ENCODE results near the gene TBC1D24.

The TBC1D24 gene

DNA sequence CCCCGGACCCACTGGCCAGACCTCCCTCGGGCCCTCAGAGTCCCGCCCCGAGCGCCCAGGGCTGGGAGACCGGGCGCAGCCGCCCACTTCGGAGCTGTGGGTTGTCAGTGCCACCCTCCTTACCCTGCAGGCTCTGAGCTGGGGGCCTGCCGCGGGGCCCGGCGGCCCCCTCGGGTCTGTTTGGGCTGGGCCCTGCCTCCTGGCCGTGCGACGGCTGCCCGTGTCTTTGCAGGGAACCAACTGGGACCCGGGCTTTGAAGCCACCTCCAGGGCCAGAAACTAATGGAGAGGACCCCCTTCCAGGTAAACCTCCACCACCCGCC lies 14.6 kb upstream of the TBC1D24 start:
- DNase-seq (ENCODE audit: low read depth, low spot score): no peak
- peaks cover 26% of the 10 kb centered on the region for H3K36me3 ChIP-seq (ENCODE audit: control insufficient read depth, insufficient read depth, low read length)
- no peaks in the 10 kb centered on the region for H3K9me3 ChIP-seq (ENCODE audit: control insufficient read depth, insufficient read depth, low read length)
- H3K27ac ChIP-seq (ENCODE audit: low read length): no peak overlapping the region
- peak overlapping the region; percentile 82 for H3K4me3 ChIP-seq (ENCODE audit: low read length)
- H3K4me1 ChIP-seq (ENCODE audit: control insufficient read depth, insufficient read depth, low read length): peaks cover 9% of the 10 kb centered on the region; the same call in 1 of the 2 replicates
- no peaks in the 10 kb centered on the region for H3K27me3 ChIP-seq (ENCODE audit: control insufficient read depth, insufficient read depth, low read length)
- WGBS (ENCODE audit: insufficient coverage, insufficient read length): no CpG with 5 or more reads among the region's 20 CpGs

DNA sequence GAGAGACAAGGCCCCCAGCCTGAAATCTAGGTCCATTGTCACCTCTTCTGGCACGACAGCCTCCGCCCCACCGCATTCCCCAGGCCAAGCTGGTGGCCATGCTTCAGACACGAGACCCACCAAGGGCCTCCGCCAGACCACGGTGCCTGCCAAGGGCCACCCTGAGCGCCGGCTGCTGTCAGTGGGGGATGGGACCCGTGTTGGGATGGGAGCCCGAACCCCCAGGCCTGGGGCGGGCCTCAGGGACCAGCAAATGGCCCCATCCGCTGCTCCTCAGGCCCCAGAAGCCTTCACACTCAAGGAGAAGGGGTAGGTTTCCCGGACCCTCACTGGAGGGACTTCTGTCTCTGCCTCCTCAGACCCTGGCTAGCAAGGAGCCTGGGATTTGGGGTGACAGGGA lies 14.0 kb upstream of the TBC1D24 start:
- Histone ChIP-seq H3K9me3 (ENCODE audit: control insufficient read depth, insufficient read depth, low read length) (no peaks in the 10 kb centered on the region), H3K4me3 (ENCODE audit: low read length) (peak overlapping the region; percentile 82; the same call in 1 of the 2 replicates), H3K36me3 (ENCODE audit: control insufficient read depth, insufficient read depth, low read length) (peaks cover 20% of the 10 kb centered on the region), H3K27me3 (ENCODE audit: control insufficient read depth, insufficient read depth, low read length) (no peaks in the 10 kb centered on the region), H3K4me1 (ENCODE audit: control insufficient read depth, insufficient read depth, low read length) (peaks cover 9% of the 10 kb centered on the region; the same call in 1 of the 2 replicates), H3K27ac (ENCODE audit: low read length) (no peak overlapping the region)
- no CpG with 5 or more reads among the region's 13 CpGs for WGBS (ENCODE audit: insufficient coverage, insufficient read length)
- no peak for DNase-seq (ENCODE audit: low read depth, low spot score)

DNA sequence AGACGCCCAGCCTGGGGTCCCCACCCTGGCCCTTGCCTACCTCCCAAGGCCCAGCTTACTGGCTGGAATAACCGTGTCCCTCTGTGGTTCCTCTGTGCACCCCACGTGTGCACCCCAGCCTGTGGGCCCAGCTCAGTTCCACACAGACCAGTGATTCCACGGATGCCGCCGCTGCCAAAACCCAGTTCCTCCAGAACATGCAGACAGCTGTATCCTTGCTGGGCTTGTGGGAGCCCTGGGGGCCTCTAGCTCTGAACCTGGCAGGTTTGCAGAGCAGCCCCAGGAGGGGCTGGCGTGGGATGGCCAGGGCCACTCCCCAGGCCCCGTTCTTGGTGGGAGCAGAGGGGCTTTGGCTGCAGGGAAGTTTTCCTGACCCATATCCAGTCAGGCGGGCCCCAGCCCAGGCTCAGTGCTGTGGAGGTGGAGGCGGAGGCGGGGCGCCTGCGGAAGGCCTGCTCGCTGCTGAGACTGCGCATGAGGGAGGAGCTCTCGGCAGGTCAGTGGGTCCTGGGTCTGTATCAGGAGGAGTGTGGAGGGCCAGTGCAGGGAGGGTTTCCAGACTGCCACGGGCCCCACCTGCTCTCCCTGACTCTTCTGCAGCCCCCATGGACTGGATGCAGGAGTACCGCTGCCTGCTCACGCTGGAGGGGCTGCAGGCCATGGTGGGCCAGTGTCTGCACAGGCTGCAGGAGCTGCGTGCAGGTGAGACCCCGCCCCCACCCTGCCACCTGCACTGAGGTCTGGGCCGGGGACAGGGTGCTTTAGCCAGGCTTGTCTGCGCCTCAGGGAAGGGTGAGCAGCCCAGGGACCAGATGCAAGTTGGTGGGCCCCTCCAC lies 12.7 kb upstream of the TBC1D24 start:
- no peak overlapping the region for H3K4me3 ChIP-seq (ENCODE audit: low read length)
- no peak for DNase-seq (ENCODE audit: low read depth, low spot score)
- no CpG with 5 or more reads among the region's 23 CpGs for WGBS (ENCODE audit: insufficient coverage, insufficient read length)
- no peaks in the 10 kb centered on the region for H3K27me3 ChIP-seq (ENCODE audit: control insufficient read depth, insufficient read depth, low read length)
- H3K36me3 ChIP-seq (ENCODE audit: control insufficient read depth, insufficient read depth, low read length): peaks cover 10% of the 10 kb centered on the region
- no peaks in the 10 kb centered on the region for H3K9me3 ChIP-seq (ENCODE audit: control insufficient read depth, insufficient read depth, low read length)
- H3K27ac ChIP-seq (ENCODE audit: low read length): no peak overlapping the region
- H3K4me1 ChIP-seq (ENCODE audit: control insufficient read depth, insufficient read depth, low read length): peaks cover 11% of the 10 kb centered on the region

DNA sequence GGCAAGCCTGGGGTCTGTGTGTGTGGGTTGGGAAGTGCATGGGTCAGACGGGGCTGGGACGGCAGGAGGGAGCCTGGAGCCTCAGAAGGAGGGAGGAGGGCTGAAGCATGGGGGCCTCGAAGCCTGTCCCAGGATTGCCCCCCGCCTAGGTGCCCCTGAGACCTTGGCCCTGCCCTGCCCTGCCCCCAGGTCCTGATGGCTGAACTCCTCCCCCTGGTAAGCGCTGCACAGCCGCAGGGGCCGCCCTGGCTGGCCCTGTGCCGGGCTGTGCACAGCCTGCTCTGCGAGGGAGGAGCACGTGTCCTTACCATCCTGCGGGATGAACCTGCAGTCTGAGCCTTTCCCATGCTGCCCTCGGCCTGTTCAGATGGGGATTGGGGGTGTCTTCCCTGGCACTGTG lies 10.6 kb upstream of the TBC1D24 start:
- no peak for DNase-seq (ENCODE audit: low read depth, low spot score)
- Histone ChIP-seq H3K27ac (ENCODE audit: low read length) (no peak overlapping the region), H3K9me3 (ENCODE audit: control insufficient read depth, insufficient read depth, low read length) (no peaks in the 10 kb centered on the region), H3K4me1 (ENCODE audit: control insufficient read depth, insufficient read depth, low read length) (peaks cover 16% of the 10 kb centered on the region), H3K36me3 (ENCODE audit: control insufficient read depth, insufficient read depth, low read length) (peaks cover 7% of the 10 kb centered on the region), H3K27me3 (ENCODE audit: control insufficient read depth, insufficient read depth, low read length) (peaks cover 4% of the 10 kb centered on the region; the same call in 1 of the 2 replicates), H3K4me3 (ENCODE audit: low read length) (no peak overlapping the region)
- no CpG with 5 or more reads among the region's 12 CpGs for WGBS (ENCODE audit: insufficient coverage, insufficient read length)

DNA sequence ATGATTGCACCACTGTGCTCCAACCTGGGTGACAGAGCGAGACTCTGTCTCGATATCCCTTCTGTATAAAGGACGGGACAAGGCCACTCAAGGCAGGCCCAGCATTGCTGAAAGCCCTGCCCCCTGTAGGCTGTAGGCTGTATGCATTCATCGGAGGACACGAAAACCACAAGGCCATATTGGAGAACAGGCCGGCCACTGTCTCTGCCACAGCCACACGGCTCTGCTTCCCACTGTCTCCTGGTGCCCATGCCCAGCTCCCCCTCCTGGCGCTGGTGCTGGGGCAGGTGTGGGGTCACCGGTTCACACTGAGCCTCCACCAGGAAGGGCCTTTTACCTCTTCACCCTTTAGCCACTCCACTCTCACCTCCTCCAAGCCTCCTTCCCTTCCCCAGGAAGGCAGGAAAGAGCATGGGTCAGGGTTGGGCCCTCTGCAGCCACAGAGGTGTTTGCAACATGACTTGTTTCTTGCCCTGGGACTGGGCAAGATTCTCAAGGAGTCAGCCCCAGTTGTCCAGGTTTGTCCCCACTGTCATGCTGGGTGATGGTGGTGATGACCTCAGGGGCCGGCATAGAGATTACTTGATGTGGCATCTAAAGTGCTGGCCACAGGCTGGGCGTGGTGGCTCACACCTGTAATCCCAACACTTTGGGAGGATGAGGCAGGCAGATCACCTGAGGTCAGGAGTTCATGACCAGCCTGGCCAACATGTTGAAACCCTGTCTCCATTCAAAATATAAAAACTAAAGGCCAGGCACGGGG lies 9.1 kb upstream of the TBC1D24 start:
- Histone ChIP-seq H3K9me3 (ENCODE audit: control insufficient read depth, insufficient read depth, low read length) (no peaks in the 10 kb centered on the region), H3K27ac (ENCODE audit: low read length) (no peak overlapping the region), H3K4me3 (ENCODE audit: low read length) (no peak overlapping the region), H3K4me1 (ENCODE audit: control insufficient read depth, insufficient read depth, low read length) (peaks cover 18% of the 10 kb centered on the region), H3K27me3 (ENCODE audit: control insufficient read depth, insufficient read depth, low read length) (peaks cover 11% of the 10 kb centered on the region), H3K36me3 (ENCODE audit: control insufficient read depth, insufficient read depth, low read length) (peaks cover 7% of the 10 kb centered on the region)
- DNase-seq (ENCODE audit: low read depth, low spot score): no peak
- WGBS (ENCODE audit: insufficient coverage, insufficient read length): no CpG with 5 or more reads among the region's 12 CpGs

DNA sequence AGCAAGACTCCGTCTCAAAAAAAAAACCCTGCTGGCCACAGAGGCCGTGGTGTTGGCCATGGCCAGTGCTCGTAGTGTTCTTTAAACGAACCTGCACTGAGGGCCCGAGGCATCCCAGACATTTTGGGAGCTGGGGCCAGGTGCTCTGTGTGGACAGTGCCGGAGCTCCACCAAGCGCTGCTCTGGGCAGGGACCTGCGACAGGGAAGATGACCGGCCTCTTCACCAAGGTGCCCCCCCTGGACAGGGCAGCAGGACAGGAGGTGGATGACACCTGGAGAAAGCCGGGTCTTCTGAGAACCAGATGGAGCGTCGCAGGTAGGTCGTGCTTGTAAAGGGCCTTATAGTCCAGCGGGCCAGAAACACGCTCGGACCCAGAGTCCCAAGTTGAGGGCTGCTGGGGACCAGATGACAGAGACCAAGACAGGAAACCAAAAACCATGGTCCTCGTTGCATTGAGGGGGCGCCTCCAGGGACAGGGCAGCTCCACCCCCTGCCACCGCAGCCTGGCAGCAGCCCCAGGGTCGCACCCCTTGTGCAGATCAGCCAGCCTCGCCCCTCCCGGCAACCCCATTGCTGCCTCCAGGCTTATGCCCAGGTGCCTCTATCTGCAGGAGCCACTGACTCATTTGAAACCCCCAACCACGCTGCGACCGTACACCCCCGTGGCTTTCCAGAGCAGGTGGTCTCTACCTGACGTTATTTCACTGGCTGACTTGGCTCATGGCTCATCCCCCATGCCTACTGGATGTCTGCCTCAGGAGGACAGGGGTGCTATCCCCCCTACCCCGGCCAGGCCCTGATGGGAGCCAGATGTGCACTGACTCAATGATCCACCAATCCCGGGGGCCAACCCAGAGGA lies 8.0 kb upstream of the TBC1D24 start:
- Histone ChIP-seq H3K36me3 (ENCODE audit: control insufficient read depth, insufficient read depth, low read length) (peaks cover 6% of the 10 kb centered on the region), H3K4me1 (ENCODE audit: control insufficient read depth, insufficient read depth, low read length) (peaks cover 19% of the 10 kb centered on the region), H3K27ac (ENCODE audit: low read length) (no peak overlapping the region), H3K9me3 (ENCODE audit: control insufficient read depth, insufficient read depth, low read length) (no peaks in the 10 kb centered on the region), H3K27me3 (ENCODE audit: control insufficient read depth, insufficient read depth, low read length) (peaks cover 12% of the 10 kb centered on the region), H3K4me3 (ENCODE audit: low read length) (no peak overlapping the region)
- no peak for DNase-seq (ENCODE audit: low read depth, low spot score)
- WGBS (ENCODE audit: insufficient coverage, insufficient read length): no CpG with 5 or more reads among the region's 29 CpGs

DNA sequence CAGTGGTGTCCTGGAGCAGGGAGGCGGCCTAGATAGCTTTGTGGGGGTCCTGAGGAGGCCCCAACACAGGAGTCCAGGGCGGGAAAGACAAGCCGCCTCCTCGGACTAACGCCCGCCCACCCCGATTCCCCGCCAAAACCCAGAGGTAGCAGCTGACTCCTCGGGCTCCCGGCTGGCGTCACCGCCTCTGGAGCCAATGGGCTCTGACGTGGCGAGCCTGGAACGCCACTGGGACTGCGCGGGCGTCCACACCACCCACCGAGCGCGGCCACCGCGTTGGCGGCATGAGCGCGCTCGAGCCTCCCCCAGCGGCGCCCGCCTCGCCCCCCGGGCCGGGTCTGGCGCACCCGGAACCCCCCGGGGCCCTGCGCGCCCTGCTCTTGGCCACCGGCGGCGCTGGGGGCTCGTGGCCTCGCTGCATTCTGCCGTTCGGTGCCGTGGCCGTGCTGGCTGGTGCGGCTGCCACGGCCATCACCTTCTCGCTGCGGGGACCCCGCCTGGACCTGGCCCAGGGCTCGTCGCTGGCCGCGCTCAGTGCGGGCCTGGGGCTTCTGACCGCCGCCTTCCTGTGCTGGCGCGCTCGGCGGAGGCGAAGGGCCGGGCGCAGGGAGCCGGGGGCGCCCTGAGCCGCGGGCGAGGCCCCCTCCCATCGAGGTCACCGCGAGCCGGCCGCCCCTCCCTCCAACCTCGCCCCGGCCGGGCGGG lies 7.2 kb upstream of the TBC1D24 start:
- H3K36me3 ChIP-seq (ENCODE audit: control insufficient read depth, insufficient read depth, low read length): peaks cover 2% of the 10 kb centered on the region
- no peak overlapping the region for H3K27ac ChIP-seq (ENCODE audit: low read length)
- H3K9me3 ChIP-seq (ENCODE audit: control insufficient read depth, insufficient read depth, low read length): no peaks in the 10 kb centered on the region
- no CpG with 5 or more reads among the region's 80 CpGs for WGBS (ENCODE audit: insufficient coverage, insufficient read length)
- H3K4me3 ChIP-seq (ENCODE audit: low read length): peak overlapping the region; percentile 39; the same call in 1 of the 2 replicates
- peaks cover 19% of the 10 kb centered on the region for H3K4me1 ChIP-seq (ENCODE audit: control insufficient read depth, insufficient read depth, low read length)
- DNase-seq (ENCODE audit: low read depth, low spot score): no peak
- H3K27me3 ChIP-seq (ENCODE audit: control insufficient read depth, insufficient read depth, low read length): peaks cover 13% of the 10 kb centered on the region

DNA sequence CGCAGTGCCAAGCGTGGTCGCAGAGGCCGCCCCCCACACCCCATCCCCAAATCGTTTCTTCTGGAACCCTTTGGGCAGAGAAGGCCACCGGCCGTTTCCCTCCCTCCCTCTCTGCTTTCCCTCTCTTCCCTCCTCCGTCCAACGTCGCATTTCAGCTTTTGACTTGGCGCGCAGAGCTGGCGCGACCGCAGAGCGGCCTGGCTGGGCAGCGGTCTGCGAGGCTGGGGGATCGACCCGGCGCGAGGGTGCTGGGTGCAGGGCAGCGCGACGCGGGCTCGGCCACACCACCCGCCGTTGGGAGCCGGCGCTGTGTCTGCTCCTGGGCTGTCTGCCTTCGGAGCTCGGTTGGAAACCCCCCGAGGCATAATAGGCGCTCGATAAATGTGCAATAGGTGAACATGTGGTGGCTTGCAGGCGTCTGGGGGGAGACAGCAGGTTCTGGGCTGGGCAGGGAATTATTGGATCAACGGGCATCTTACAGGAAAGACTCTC lies 6.6 kb upstream of the TBC1D24 start:
- Histone ChIP-seq H3K27me3 (ENCODE audit: control insufficient read depth, insufficient read depth, low read length) (peaks cover 16% of the 10 kb centered on the region), H3K4me1 (ENCODE audit: control insufficient read depth, insufficient read depth, low read length) (peaks cover 21% of the 10 kb centered on the region), H3K4me3 (ENCODE audit: low read length) (peak overlapping the region; percentile 39; the same call in 1 of the 2 replicates), H3K9me3 (ENCODE audit: control insufficient read depth, insufficient read depth, low read length) (no peaks in the 10 kb centered on the region), H3K36me3 (ENCODE audit: control insufficient read depth, insufficient read depth, low read length) (no peaks in the 10 kb centered on the region), H3K27ac (ENCODE audit: low read length) (no peak overlapping the region)
- DNase-seq (ENCODE audit: low read depth, low spot score): no peak
- no CpG with 5 or more reads among the region's 38 CpGs for WGBS (ENCODE audit: insufficient coverage, insufficient read length)

DNA sequence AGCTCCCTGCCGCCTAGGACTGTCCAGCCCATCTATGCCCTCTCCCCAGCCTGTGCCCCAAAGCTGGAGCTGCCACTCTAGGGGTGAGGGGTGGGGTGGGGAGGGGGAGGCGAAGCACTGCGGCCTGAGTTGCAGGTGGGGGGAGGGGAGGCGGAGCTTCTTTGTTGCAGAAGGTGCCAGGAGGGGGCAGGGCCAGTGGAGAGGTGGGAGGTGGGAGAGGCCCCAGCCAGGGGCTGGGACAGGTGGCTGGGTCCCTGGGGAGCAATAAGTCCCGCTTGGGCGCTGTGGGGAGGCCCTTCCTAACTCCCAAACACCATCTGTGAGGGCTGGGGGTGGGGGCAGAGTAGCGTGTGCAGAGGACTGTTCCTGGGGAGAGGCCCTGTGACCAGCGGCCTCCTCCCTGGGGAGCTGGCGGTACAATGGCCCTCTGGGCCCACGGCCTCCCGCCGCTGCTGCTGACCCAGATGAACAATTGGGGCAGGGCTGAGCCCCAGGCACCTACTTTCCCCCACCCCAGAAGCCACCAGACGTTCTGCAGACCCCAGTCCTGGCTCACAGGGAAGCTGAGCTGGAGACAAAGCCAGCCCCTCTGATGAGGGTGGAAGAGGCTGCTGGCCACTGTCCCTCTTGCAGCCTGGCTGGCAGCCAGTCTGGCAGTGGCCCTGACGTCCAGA lies 6.1 kb upstream of the TBC1D24 start:
- H3K4me3 ChIP-seq (ENCODE audit: low read length): peak overlapping the region; percentile 39; the same call in 1 of the 2 replicates
- H3K27me3 ChIP-seq (ENCODE audit: control insufficient read depth, insufficient read depth, low read length): peaks cover 17% of the 10 kb centered on the region
- DNase-seq (ENCODE audit: low read depth, low spot score): no peak
- H3K9me3 ChIP-seq (ENCODE audit: control insufficient read depth, insufficient read depth, low read length): no peaks in the 10 kb centered on the region
- H3K4me1 ChIP-seq (ENCODE audit: control insufficient read depth, insufficient read depth, low read length): peaks cover 23% of the 10 kb centered on the region
- WGBS (ENCODE audit: insufficient coverage, insufficient read length): no CpG with 5 or more reads among the region's 14 CpGs
- no peak overlapping the region for H3K27ac ChIP-seq (ENCODE audit: low read length)
- no peaks in the 10 kb centered on the region for H3K36me3 ChIP-seq (ENCODE audit: control insufficient read depth, insufficient read depth, low read length)

All from iPS DF 6.9 (cell line).